ENCODE results near the gene ST6GALNAC5. TPM values are rescaled to one million over a fixed set of nuclear protein-coding genes. Genes with fewer than 3 reads are reported as not detected.

ST6GALNAC5 gene
- total and polyA plus RNA-seq, 2 of the 13 experiments (the other 11 are each of a cell fraction or from before 2014, with no cell fraction given): not detected

- 0 out of 2 replicates have a peak, but pooled peaks have one; percentile 27 for TF ChIP-seq ZNF331 (CRISPR knock-in tag; IDR thresholded peaks at IDR 0.05)
- TF ChIP-seq ZNF530 (CRISPR knock-in tag; IDR thresholded peaks at IDR 0.05; ENCODE audit: low read depth): no peak
- 0 out of 2 replicates have a peak, but pooled peaks have one; percentile 17 for TF ChIP-seq FOSL2 (CRISPR knock-in tag; IDR thresholded peaks at IDR 0.05)
- no peak for TF ChIP-seq SMARCC2 (IDR thresholded peaks at IDR 0.05)
- no peak for TF ChIP-seq PAF1 (CRISPR knock-in tag; IDR thresholded peaks at IDR 0.05)
- TF ChIP-seq ZNF547 (CRISPR knock-in tag; IDR thresholded peaks at IDR 0.05): no peak
- TF ChIP-seq MZF1 (CRISPR knock-in tag; IDR thresholded peaks at IDR 0.05; ENCODE audit: borderline replicate concordance): no peak
- TF ChIP-seq ZNF3 (CRISPR knock-in tag; IDR thresholded peaks at IDR 0.05): no peak
- TF ChIP-seq ZNF446 (CRISPR knock-in tag; IDR thresholded peaks at IDR 0.05): no peak
- no peak for TF ChIP-seq ZNF550 (CRISPR knock-in tag; IDR thresholded peaks at IDR 0.05; ENCODE audit: borderline replicate concordance)
- TF ChIP-seq HOXA7 (CRISPR knock-in tag; IDR thresholded peaks at IDR 0.05): no peak
- no peak for TF ChIP-seq ZMYM2 (CRISPR knock-in tag; IDR thresholded peaks at IDR 0.05)
- no peak for TF ChIP-seq NFATC3 (CRISPR knock-in tag; IDR thresholded peaks at IDR 0.05)
- no peak for TF ChIP-seq ZNF251 (CRISPR knock-in tag; IDR thresholded peaks at IDR 0.05)
- TF ChIP-seq SOX6 (IDR thresholded peaks at IDR 0.05): no peak
- TF ChIP-seq SOX6 (CRISPR knock-in tag; IDR thresholded peaks at IDR 0.05): peak; percentile 40; the same call in 1 of the 2 replicates
- no peak for TF ChIP-seq TARDBP (CRISPR knock-in tag; IDR thresholded peaks at IDR 0.05)
- no peak for TF ChIP-seq MXD3 (CRISPR knock-in tag; IDR thresholded peaks at IDR 0.05)
- no peak for TF ChIP-seq TEAD2 (CRISPR knock-in tag; IDR thresholded peaks at IDR 0.05)
- no peak for TF ChIP-seq ZNF75D (CRISPR knock-in tag; IDR thresholded peaks at IDR 0.05; ENCODE audit: borderline replicate concordance)
- TF ChIP-seq GATAD2A (CRISPR knock-in tag; IDR thresholded peaks at IDR 0.05): peak; percentile 47; the same call in 1 of the 2 replicates
- no peak for TF ChIP-seq CSRNP1 (CRISPR knock-in tag; IDR thresholded peaks at IDR 0.05)
- no peak for TF ChIP-seq ATF5 (CRISPR knock-in tag; IDR thresholded peaks at IDR 0.05; ENCODE audit: low read depth)
- TF ChIP-seq GPBP1L1 (CRISPR knock-in tag; IDR thresholded peaks at IDR 0.05): no peak
- no peak for TF ChIP-seq RXRB (CRISPR knock-in tag; IDR thresholded peaks at IDR 0.05; ENCODE audit: borderline replicate concordance)
- no peak for TF ChIP-seq ZNF468 (CRISPR knock-in tag; IDR thresholded peaks at IDR 0.05)
- TF ChIP-seq CEBPG (CRISPR knock-in tag; IDR thresholded peaks at IDR 0.05): peak; percentile 33; the same call in 1 of the 2 replicates
These were observed 83.9 kb downstream of the ST6GALNAC5 start (continued) for GRCh38 chr1:76951153-76951552.

Data from HepG2 (cell line).